MCF 10A (cell line): Measurements from ENCODE around the gene SESTD1. TPM values are rescaled to one million over a fixed set of nuclear protein-coding genes. Genes with fewer than 3 reads are reported as not detected.

Experiments
- BruUV-seq: library from RNA; stranded (reverse); fragments of 400-500 nt; replicated peaks from 2 replicates; lab custom pipeline; 2021; lab: Mats Ljungman, UMichigan
- CTCF ChIA-PET: fragments of 300-600 bp; sonication (Branson Sonifier 250); formaldehyde crosslinking; extraction: SDS; loops from one replicate; lab custom pipeline; 2021; ENCODE audit warnings: antibody characterized with exemption, inconsistent platforms; lab: Yijun Ruan, JAX
- POLR2A ChIA-PET: fragments of 300-600, 350-650 bp; sonication (Branson Sonifier 250); formaldehyde crosslinking; extraction: SDS; loops from one replicate; lab custom pipeline; 2020; ENCODE audit warnings: antibody characterized with exemption, inconsistent platforms; lab: Yijun Ruan, JAX
- DNase-seq: peaks from one replicate; pipeline ENCODE4 v3.0.0-alpha.2; 2018; ENCODE audit not compliant: unreplicated experiment
- H3K27ac Mint-ChIP-seq: one replicate; pipeline ENCODE4 v1.8.0; 2022; ENCODE audit warnings: mild to moderate bottlenecking, low read depth, mixed read lengths; ENCODE audit not compliant: unreplicated experiment
- H3K27me3 Mint-ChIP-seq: one replicate; pipeline ENCODE4 v1.8.0; 2022; ENCODE audit warnings: mixed read lengths; ENCODE audit not compliant: insufficient read depth, unreplicated experiment
- H3K36me3 Mint-ChIP-seq: one replicate; pipeline ENCODE4 v1.8.0; 2022; ENCODE audit warnings: mild to moderate bottlenecking, moderate library complexity, mixed read lengths; ENCODE audit not compliant: insufficient read depth, unreplicated experiment
- H3K4me1 Mint-ChIP-seq: one replicate; pipeline ENCODE4 v1.8.0; 2022; ENCODE audit warnings: mixed read lengths; ENCODE audit not compliant: insufficient read depth, unreplicated experiment
- H3K4me3 Mint-ChIP-seq: one replicate; pipeline ENCODE4 v1.8.0; 2022; ENCODE audit warnings: mild to moderate bottlenecking, moderate library complexity, mixed read lengths; ENCODE audit not compliant: unreplicated experiment
- H3K9me3 Mint-ChIP-seq: one replicate; pipeline ENCODE4 v1.8.0; 2022; ENCODE audit warnings: mixed read lengths; ENCODE audit not compliant: unreplicated experiment
- CTCF ChIP-seq: fragments of 200-600 bp; IDR thresholded peaks from one replicate; pipeline ENCODE4 v1.8.0; 2022; ENCODE audit warnings: antibody characterized with exemption, mild to moderate bottlenecking; ENCODE audit not compliant: unreplicated experiment
- intact Hi-C: fragments of 100-400 bp; cut with micrococcal nuclease; formaldehyde crosslinking; loops from 2 replicates; pipeline ENCODE4 v1.14.1; 2022
- total RNA-seq: library from RNA; stranded (reverse); gene quantifications from 2 replicates; pipeline ENCODE4 v1.2.3, GENCODE V29; 2022

The SESTD1 gene
- total RNA-seq, 1 experiment from 2014 or later: 43.0 TPM

DNA sequence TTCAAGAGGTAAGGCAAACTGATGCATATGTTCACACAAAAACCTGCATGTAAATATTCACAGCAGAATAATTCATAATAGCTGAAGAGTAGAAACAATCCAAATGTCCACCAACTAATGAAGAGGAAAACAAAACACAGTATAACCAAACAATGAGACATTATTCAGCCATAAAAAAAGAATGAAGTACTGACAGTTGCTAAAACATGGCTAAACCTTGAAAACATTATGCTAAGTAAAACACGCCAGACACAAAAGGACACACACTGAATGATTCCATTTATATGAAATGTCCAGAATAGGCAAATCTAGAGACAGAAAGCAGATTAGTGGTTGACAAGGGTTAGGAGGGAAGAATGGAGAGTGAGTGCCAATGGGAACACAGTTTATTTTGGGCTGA is 86.9 kb downstream of the SESTD1 start:
- Mint-ChIP-seq H3K27ac (no peak overlapping the region), H3K4me3 (no peak overlapping the region), H3K4me1 (peaks cover 12% of the 10 kb centered on the region), H3K36me3 (peaks cover 43% of the 10 kb centered on the region), H3K9me3 (peaks cover 7% of the 10 kb centered on the region), H3K27me3 (no peaks in the 10 kb centered on the region)
- no TSS peak for BruUV-seq
- POLR2A ChIA-PET: interaction anchor here (0.9 kb wide), 1 partner anchor 11 kb away, joined by 3 read pairs; no protein-coding TSS in a partner anchor
- TF ChIP-seq CTCF: no peak
- CTCF ChIA-PET: interaction anchor here (0.6 kb wide), 1 partner anchor 79 kb away, joined by 3 read pairs; no protein-coding TSS in a partner anchor
- intact Hi-C loops: no loop called here
- no peak for DNase-seq

- H3K27ac Mint-ChIP-seq: no peak overlapping the region
- no peaks in the 10 kb centered on the region for H3K27me3 Mint-ChIP-seq
- TF ChIP-seq CTCF: no peak
- peaks cover 39% of the 10 kb centered on the region for H3K36me3 Mint-ChIP-seq
- no peak for DNase-seq
- intact Hi-C loops: no loop called here
- POLR2A ChIA-PET: no interaction called here
- no peaks in the 10 kb centered on the region for H3K9me3 Mint-ChIP-seq
- BruUV-seq: no TSS peak
- H3K4me1 Mint-ChIP-seq: peaks cover 7% of the 10 kb centered on the region
- CTCF ChIA-PET: interaction anchor here (0.6 kb wide), 1 partner anchor 98 kb away, joined by 4 read pairs; no protein-coding TSS in a partner anchor
- H3K4me3 Mint-ChIP-seq: no peak overlapping the region
These were observed 90.4 kb downstream of the SESTD1 start for GRCh38 chr2:179174240-179174639.

DNA sequence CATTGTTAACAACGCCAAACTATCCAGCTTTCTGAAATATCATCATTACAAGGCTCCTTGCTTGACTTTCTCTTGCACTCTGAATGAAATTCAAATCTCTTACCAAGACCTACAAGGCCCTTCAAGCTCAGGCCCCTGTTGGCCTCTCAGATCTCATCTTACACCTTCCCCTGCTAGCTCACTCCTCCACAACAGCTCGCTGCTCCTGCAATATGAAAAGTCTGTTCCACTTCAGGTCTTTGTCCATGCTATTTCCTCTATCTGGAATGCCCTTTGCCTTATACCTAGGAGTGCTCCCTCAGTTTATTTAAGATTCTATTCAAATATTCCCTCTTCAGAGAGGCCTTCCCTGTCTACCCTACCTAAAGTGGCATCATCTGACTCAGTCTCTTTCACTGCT is 91.7 kb downstream of the SESTD1 start:
- intact Hi-C loops: no loop called here
- no peaks in the 10 kb centered on the region for H3K9me3 Mint-ChIP-seq
- no peak for DNase-seq
- TF ChIP-seq CTCF: no peak
- H3K4me1 Mint-ChIP-seq: peaks cover 6% of the 10 kb centered on the region
- no peak overlapping the region for H3K4me3 Mint-ChIP-seq
- no peak overlapping the region for H3K27ac Mint-ChIP-seq
- ChIA-PET CTCF (no interaction called here), POLR2A (interaction anchor here (0.6 to 0.7 kb wide), 2 partner anchors 11 to 866 kb away, joined by 3 read pairs; no protein-coding TSS in a partner anchor)
- peaks cover 47% of the 10 kb centered on the region for H3K36me3 Mint-ChIP-seq
- no TSS peak for BruUV-seq
- no peaks in the 10 kb centered on the region for H3K27me3 Mint-ChIP-seq

GRCh38 chr2:179171371-179171770 is 93.3 kb downstream of the SESTD1 start:
- DNase-seq: no peak
- ChIA-PET POLR2A (interaction anchor here (1.3 kb wide), 1 partner anchor 9 kb away, joined by 4 read pairs; no protein-coding TSS in a partner anchor), CTCF (no interaction called here)
- intact Hi-C loops: no loop called here
- TF ChIP-seq CTCF: no peak
- BruUV-seq: no TSS peak
- peaks cover 38% of the 10 kb centered on the region for H3K36me3 Mint-ChIP-seq
- H3K4me1 Mint-ChIP-seq: no peaks in the 10 kb centered on the region
- no peak overlapping the region for H3K4me3 Mint-ChIP-seq
- no peaks in the 10 kb centered on the region for H3K9me3 Mint-ChIP-seq
- no peak overlapping the region for H3K27ac Mint-ChIP-seq
- no peaks in the 10 kb centered on the region for H3K27me3 Mint-ChIP-seq
